Putamen (tissue), 1 donor: Measurements from ENCODE around the gene CYGB.

Source experiments
- DNase-seq: peaks from one replicate; pipeline ENCODE4 v3.0.0-alpha.2; 2016; ENCODE audit warnings: low spot score

The CYGB gene

DNA sequence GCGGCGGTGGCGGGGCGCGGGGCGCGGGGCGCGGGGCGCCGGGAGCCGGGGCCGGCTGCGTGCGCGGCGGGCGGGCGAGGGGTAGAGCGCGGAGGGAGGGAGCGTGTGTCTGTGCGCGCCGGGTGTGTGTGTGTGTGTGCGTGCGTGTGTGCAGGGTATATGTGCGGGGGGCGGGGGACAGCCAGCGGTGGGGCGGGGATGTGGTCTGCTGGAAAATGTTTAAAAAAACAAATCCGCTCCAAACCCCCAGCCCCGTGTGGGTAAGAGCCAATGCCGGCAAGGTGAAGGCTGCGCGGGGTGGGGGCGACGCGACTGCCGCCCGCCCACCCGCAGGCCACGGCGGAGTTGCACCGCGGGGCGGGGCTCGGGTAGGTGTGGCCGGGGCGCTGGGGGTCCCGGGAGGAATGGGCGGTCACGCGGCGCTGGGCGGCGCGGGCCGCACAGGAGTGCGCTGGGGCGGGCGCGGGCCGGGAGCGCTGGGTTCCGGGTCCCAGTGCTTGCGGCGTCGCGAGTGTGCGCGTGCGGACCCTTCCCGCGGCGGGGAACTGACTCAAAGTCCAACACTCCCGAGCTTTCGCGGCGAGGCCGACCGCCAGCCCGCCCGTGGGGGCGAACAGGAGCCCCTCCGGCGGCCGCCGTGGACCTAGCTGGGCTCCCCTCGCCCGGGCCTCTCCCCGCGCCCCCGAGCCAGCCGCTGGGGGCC is at the start of gene CYGB:
TSS of gene CYGB (minus strand) at position 132 of the 703 bp plus-strand sequence. CDS start 167 bp downstream, outside the sequence.
- DNase-seq: no peak

- DNase-seq: no peak
Observed at GRCh38 chr17:76586741-76587487, 49.4 kb upstream of the CYGB start.

DNA sequence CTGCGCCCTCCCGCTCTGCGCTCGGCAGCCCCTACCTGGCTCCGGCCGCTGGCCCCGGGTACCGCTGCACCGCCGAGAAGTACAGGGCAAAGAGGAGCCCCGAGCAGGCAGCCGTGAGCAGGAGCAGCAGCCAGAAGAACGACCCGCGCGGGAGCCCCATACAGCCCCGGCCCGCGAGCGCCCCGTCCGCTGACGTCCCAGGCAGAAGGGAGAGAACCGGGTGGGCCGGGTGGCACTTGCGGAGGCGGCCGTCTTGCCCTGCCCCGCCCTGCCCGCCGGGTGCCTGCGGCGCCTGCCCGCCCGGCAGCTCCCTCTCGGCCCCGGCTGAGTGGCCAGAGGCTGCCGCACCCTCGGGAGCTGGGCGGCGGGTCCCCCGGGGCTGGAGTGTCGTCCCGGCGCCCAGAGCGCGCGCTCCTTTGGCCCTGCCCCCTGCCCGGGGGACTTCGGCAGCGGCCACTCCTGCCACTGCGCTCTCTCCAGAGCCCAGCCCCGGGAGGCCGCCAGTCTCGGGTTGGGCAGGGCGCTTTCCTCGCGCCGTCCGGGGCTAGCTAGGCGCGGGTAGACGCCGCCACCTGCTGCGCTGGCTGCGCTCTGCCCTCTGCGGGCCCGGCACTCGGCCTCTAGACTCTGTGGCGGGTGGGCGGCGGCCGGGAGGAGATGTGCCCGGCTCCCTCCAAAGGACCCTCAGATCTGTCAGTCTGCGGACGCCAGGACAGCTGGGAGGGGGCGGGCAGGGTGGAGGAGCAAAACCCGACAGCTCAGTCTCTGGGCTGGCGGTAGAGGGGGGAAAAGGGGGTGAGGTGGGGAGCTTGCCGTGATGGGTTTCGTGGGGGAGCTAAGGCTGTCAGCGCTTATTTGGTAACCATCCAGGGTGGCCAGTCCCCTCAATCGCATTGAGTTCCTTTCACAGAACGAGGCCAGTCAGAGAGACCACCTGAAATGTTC is 48.4 kb upstream of the CYGB start, which contains the start of gene ST6GALNAC2:
TSS of gene ST6GALNAC2 (minus strand) at position 212 of the 945 bp plus-strand sequence. CDS start at position 160, 52 bp downstream.
- no peak for DNase-seq

- DNase-seq: no peak
Observed at GRCh38 chr17:76585033-76585648, 47.6 kb upstream of the CYGB start.

GRCh38 chr17:76584427-76585032 is 47.0 kb upstream of the CYGB start:
- DNase-seq: no peak

DNA sequence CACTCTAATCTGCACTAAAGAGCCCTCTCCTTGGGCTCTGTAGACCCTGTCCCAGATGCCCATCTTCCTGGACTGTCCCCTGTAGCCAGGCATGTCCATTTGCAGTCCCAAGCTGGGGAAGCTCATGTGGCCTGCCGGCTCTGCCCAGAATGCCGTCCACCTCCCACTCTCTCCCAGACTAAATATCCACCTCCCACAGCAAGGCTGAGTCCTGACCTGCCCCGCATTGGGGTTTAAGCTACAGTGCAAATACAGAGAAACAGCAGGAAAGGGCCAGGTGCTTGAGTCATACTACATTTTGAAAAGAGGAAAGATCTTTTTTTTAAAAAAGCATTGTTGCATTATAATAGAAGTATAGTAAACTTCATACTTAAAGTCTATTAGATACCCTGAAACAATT is 45.2 kb upstream of the CYGB start:
- no peak for DNase-seq

GRCh38 chr17:76581515-76581914 is 44.0 kb upstream of the CYGB start:
- DNase-seq: no peak

DNA sequence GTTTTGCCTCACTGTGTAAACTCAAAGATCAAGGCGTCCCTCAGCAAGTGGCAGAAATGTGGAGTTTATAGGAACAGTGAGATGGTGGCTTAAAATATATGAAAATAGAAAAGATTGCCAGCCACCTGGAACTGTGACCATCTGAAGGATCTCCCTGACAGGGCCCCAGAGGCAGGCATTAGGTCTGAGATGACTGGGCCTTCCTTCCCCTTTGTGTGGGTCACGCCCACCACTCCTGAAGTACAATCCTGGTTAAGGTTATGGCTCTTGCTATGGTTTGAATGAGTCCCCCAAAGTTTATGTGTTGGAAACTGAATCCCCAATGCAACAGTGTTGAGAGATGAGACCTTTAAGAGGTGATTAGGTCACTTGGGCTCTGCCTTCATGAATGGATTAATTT is 41.8 kb upstream of the CYGB start:
- no peak for DNase-seq

DNA sequence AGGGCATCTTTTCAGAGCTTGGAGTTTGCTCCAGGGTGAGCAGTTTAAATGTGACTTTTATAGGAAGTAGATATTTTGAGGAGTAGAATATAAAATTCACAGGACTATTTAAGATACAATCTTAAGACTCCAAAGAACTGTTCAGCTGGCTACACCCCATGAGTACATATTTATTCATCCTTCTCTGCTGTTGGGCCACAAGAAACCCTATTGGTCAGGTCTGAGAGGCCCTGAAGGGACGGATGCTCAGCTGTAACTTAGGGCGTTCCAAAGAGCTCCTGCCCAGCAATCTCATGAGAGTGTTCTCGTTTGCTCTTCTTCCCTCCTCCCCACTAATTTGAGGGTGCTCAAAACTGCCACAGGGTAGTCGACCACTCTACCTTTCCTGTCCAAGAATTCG is 40.9 kb upstream of the CYGB start:
- no peak for DNase-seq

DNA sequence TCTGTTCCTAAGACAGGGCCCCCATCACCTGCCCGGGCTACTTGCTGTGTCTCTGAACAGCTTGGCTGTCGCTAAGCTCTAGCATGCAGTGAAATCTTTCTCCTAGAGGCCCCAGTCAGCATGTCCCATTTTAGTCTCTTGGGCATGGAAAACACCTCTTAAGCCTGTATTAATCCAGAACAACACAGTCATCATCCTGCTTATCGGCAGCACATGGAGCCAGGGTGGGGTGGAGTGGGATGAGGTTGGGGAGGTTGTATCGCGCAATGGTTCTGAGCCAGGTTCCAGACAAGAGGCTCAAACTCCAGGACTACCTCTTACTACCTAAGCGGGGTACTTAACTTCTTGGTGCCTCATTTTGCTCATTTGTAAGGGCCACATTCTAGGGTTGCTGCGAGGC is 40.4 kb upstream of the CYGB start:
- no peak for DNase-seq

DNA sequence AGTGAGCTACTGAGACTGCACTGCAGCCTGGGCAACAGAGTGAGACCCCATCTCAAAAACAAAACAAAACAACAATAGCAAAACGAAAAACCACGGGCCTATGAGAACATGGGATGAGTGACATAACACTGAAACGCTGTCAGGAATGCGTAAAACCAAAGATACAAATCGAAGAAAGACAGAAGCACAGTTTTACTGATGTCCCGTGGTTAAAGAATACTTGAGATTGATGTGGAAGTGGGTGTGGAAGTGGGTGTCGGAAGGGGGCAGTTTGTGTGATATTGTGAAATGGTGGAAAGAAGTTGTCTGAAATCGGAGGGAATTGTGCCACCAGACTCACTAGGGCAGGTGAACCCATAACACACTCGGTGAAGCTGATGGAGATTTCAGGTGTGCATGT is 38.7 kb upstream of the CYGB start:
- DNase-seq: no peak

- DNase-seq: no peak
Observed at GRCh38 chr17:76575570-76575969, 38.1 kb upstream of the CYGB start.

DNA sequence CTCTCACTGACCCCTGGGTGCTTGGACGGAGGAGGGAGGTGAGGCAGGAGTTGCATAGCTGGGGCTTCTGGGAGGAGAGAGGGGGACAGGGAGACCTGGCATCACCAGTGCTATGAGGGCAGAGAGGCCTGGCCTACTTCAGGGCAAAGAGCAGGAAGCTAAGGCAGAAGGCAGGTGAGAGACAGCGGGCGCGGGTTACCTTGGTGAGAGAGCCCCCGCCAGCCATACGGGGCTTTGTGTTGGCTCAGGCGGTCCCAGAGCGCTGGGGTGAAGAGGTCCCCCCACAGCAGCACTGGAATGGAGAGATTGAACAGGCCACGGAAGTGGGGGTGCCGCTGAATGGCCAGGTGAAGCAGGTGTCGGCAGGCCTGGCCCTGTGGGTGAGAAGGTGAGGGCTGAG is 36.7 kb upstream of the CYGB start:
- DNase-seq: no peak

DNA sequence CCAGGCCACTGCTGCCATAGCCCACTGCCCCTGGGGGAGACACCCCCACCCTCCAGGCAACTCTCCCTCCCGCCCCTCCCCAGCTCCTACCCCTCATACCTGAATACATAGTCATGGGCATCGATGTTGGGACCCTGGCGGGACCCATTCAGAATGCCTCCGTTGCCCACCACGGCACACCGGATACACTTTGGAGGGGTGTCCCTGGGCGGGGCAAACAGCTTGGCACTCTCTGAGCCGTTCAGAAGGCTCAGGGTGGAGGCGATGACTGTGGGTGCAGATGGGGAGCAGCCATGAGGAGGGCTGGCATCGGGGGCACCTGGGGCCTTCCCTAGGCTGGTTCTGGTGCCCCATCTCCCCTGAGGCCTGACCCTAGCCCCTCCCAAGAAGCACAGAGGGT is 35.6 kb upstream of the CYGB start:
- no peak for DNase-seq

DNA sequence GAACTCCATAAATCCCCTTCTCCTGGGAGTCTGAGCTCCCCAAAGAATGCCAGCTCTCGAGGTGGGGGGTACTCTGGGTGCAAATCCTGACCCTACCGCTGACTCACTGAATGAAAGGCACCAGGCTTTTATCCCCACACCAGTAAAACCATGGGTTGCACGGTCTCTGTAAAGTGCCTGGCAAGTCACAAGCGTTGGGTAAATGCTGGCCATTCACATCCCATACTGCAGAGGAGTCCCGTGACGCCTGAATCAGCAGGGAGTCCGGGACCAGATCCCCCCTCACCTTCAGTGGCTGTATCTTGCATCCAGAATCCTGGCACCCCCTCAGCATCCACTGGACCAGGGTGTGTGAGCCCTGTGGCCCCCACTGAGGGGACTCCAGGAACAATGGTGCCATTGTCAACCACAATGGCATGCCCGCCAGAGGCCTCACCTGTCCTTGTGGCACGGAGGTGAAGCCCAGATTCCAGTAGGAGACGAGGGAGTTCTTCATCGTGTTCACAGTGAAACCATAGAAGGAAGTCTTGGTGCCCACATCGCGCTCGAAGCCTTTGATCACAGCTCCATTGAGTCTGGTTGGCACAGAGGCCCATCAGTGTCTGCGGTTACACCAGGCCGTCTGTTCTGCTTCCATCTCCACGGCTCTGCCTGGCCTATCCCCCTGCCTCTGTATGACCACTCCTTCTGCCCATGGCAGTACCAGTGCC is 34.8 kb upstream of the CYGB start:
- no peak for DNase-seq

GRCh38 chr17:76570877-76571471 is 33.5 kb upstream of the CYGB start:
- no peak for DNase-seq

- DNase-seq: no peak
Observed at GRCh38 chr17:76570457-76570856, 32.9 kb upstream of the CYGB start.

- DNase-seq: peak; percentile 68
Observed at GRCh38 chr17:76569607-76570279, 32.2 kb upstream of the CYGB start.

DNA sequence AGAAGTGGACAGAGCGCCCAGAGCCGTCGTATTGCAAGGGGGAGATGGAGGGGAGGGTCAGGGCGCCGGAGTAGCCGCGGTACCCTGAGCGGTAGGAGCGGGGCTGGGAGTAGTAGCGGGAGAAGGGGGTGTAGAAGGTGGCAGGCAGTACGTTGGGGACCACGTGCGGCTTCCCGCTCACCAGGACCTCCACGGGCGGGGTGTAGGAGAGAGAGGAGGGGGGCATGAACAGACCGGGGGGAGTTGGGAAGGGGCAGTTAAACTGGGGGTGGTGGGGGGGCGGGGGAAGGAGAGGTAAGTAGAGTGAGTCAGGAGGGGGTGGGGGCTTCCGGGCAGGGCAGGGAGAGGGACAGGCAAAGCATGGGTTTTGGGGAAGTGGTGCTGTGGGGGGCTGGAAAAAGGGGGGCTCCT is 31.3 kb upstream of the CYGB start:
- DNase-seq: no peak
